HG02610 (cell line): ENCODE data around the gene MMP13.
"Not testable (repeated sequence)": the region's sequence is repeated elsewhere in the genome, so short reads cannot be mapped to it uniquely, and the experiment has no call there.

ENCODE experiments used
- ATAC-seq: cut with Tn5 transposase; IDR thresholded peaks from one replicate; pipeline ENCODE4 v1.9.1; 2021; ENCODE audit warnings: mild to moderate bottlenecking, moderate library complexity; ENCODE audit not compliant: unreplicated experiment

MMP13 gene

DNA sequence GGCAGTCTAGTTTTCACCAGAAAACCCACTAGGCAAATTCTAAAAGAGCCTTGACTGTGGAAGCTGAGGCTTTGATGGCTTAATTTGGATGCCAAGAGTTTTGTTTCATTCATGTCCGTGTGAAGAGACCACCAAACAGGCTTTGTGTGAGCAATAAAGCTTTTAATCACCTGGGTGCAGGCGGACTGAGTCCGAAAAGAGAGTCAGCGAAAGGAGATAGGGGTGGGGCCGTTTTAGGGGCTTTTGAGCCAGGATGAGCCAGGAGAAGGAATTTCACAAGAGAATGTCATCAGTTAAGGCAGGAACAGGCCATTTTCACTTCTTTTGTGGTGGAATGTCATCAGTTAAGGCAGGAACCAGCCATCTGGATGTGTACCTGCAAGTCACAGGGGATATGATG lies 51.6 kb downstream of the MMP13 start:
- not testable (repeated sequence) for ATAC-seq

DNA sequence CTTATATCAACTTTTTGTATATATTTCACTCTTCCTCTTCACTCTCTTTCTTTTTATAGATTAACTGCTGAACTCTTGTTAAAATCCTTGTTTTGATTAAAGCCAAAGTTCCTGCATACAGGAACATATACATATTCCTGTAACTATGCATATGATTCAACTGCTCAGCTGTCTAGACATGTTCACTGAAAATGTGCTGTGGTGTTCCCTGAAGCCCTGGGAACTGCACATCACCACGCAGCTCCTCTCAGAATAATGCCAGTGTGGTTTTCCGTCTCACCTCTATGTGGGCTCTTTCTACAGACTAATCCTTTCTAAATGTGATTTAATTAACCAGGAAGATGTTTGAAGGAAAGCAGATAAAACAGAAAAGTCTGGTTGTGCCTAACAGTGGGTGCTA lies 55.2 kb downstream of the MMP13 start:
- no peak for ATAC-seq
